Kidney (tissue), 14 donors: ENCODE measurements around the gene UBE4A. TPM values are rescaled to one million over a fixed set of nuclear protein-coding genes. Genes with fewer than 3 reads are reported as not detected.

Experiments used
- DNase-seq, 5 donors: peaks; one replicate each; pipeline ENCODE4 v3.0.0-alpha.2; 2013 to 2020
- FAIRE-seq: peaks from 2 replicates; lab custom pipeline; 2012; peaks lifted over from hg19 to GRCh38; lab: Jason Lieb, UNC
- H3K27ac ChIP-seq, 2 donors: one replicate each; pipeline ENCODE4 v1.7.0; 2013; ENCODE audit warnings: low read depth in 2 of 2, low read length in 2 of 2, inconsistent platforms in 1 of 2
- H3K27me3 ChIP-seq: one replicate; pipeline ENCODE4 v1.7.1; 2013; ENCODE audit warnings: low read length, inconsistent platforms; ENCODE audit not compliant: control insufficient read depth, insufficient read depth
- H3K36me3 ChIP-seq, 3 donors: one replicate each; pipeline versions ENCODE4 v1.7.0 to v1.7.1; 2013; ENCODE audit warnings: low read length in 3 of 3, control low read depth in 1 of 3, inconsistent platforms in 1 of 3; ENCODE audit not compliant: insufficient read depth in 3 of 3, control insufficient read depth in 2 of 3
- H3K4me1 ChIP-seq, 3 donors: one replicate each; pipeline versions ENCODE4 v1.7.0 to v1.7.1; 2013; ENCODE audit warnings: low read length in 3 of 3, inconsistent platforms in 1 of 3, low read depth in 1 of 3; ENCODE audit not compliant: control insufficient read depth in 2 of 3, insufficient read depth in 2 of 3
- H3K4me3 ChIP-seq, 3 donors: one replicate each; pipeline versions ENCODE4 v1.7.0 to v1.8.1; 2013; ENCODE audit warnings: low read length in 3 of 3, control low read depth in 1 of 3, inconsistent platforms in 1 of 3
- H3K9ac ChIP-seq, 3 donors: one replicate each; pipeline versions ENCODE4 v1.7.0 to v1.7.1; 2013; ENCODE audit warnings: low read length in 3 of 3, control low read depth in 1 of 3, inconsistent platforms in 1 of 3
- H3K9me3 ChIP-seq, 3 donors: one replicate each; pipeline versions ENCODE4 v1.7.0 to v1.7.1; 2013; ENCODE audit warnings: low read length in 3 of 3, control low read depth in 1 of 3, inconsistent platforms in 1 of 3; ENCODE audit not compliant: control insufficient read depth in 2 of 3, insufficient read depth in 1 of 3
- CTCF ChIP-seq: IDR thresholded peaks from 3 replicates; pipeline ENCODE4 v1.5.1; 2012; ENCODE audit warnings: mild to moderate bottlenecking, moderate library complexity, borderline replicate concordance; ENCODE audit not compliant: insufficient read depth; ENCODE audit errors: extremely low read depth
- intact Hi-C: fragments of 100-400 bp; cut with DNase I; formaldehyde crosslinking; loops from one replicate; pipeline ENCODE4 v1.11.1; 2022
- polyA plus RNA-seq: library from polyadenylated mRNA; stranded (reverse); fragments of 350-450 nt; fragmentation: Illumina TruSeq; extraction: RNeasy Lipid Tissue Mini Kit (QIAGEN cat#74804); gene quantifications from one replicate; pipeline ENCODE4 v1.2.3, GENCODE V29; 2014; ENCODE audit warnings: low read depth, low replicate concordance; ENCODE audit not compliant: insufficient read depth
- total RNA-seq: library from RNA; stranded (reverse); fragmentation: NEBNext Ultra II Directional; extraction: Animal tissue kit (Norgen Biotek cat#: 25700); gene quantifications from one replicate; pipeline ENCODE4 v1.2.1, GENCODE V29; 2021
- donor health status: control.
- donor health status: control.
- donor health status: control.
- donor health status: control.
- donor health status: control.
- donor health status: DM: yes; HTN: yes; CAD: no.
- donor health status: Normal renal cell carcinoma (clear cell type).

UBE4A gene
- total and polyA plus RNA-seq, 2 donors from 2014 or later = 11.2 to 39.2 TPM

- H3K4me3 ChIP-seq = no peak within 1 kb of the TSS
- no peak for FAIRE-seq
- intact Hi-C loops = no loop called here
- H3K27me3 ChIP-seq = no peaks in the 10 kb centered on the region
- H3K9me3 ChIP-seq = no peaks in the 10 kb centered on the region
- peak in 1 of 5 donors; percentile 65 for DNase-seq
- TF ChIP-seq CTCF = no peak
- H3K27ac ChIP-seq = no peak within 1 kb of the TSS
- H3K4me1 ChIP-seq = no peaks in the 10 kb centered on the region
- H3K36me3 ChIP-seq = no peaks in the 10 kb centered on the region
- no peak within 1 kb of the TSS for H3K9ac ChIP-seq
These were observed 15.4 kb upstream of the UBE4A start, which contains the start of gene CD3G for GRCh38 chr11:118343981-118344515. Gene CD3G (plus strand): TSS chr11:118344344. CDS start chr11:118344424, 80 bp downstream.

DNA sequence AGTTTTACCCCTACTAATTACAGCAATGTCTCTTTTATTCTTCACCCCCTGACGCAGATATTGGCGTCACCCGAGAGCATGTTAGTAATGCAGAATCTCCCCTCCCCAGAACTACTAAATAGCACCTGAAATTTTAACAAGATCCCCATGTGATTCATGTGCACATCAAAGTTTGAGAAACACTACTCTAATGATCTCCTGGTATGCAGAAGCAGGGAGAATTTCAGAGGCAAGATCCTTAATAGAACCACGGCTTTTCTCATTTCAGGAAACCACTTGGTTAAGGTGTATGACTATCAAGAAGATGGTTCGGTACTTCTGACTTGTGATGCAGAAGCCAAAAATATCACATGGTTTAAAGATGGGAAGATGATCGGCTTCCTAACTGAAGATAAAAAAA, 9.9 kb upstream of the UBE4A start:
- no peaks in the 10 kb centered on the region for H3K9me3 ChIP-seq
- intact Hi-C loops = no loop called here
- TF ChIP-seq CTCF = no peak
- no peak overlapping the region for H3K27ac ChIP-seq
- no peaks in the 10 kb centered on the region for H3K4me1 ChIP-seq
- H3K4me3 ChIP-seq = no peak overlapping the region
- no peaks in the 10 kb centered on the region for H3K36me3 ChIP-seq
- H3K27me3 ChIP-seq = no peaks in the 10 kb centered on the region
- FAIRE-seq = no peak
- no peak overlapping the region for H3K9ac ChIP-seq
- no peak for DNase-seq

DNA sequence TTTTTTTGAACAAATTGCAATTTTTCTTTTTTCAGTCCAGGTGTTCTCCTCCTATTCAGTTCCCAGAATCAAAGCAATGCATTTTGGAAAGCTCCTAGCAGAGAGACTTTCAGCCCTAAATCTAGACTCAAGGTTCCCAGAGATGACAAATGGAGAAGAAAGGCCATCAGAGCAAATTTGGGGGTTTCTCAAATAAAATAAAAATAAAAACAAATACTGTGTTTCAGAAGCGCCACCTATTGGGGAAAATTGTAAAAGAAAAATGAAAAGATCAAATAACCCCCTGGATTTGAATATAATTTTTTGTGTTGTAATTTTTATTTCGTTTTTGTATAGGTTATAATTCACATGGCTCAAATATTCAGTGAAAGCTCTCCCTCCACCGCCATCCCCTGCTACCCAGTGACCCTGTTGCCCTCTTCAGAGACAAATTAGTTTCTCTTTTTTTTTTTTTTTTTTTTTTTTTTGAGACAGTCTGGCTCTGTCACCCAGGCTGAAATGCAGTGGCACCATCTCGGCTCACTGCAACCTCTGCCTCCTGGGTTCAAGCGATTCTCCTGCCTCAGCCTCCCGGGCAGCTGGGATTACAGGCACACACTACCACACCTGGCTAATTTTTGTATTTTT, 6.2 kb upstream of the UBE4A start:
- intact Hi-C loops = no loop called here
- Histone ChIP-seq H3K9ac (no peak overlapping the region), H3K4me1 (no peaks in the 10 kb centered on the region)

More for the DNA sequence above, 6.2 kb upstream of the UBE4A start:
- TF ChIP-seq CTCF = peak; percentile 9
- H3K9me3 ChIP-seq = no peaks in the 10 kb centered on the region
- FAIRE-seq (no peak), DNase-seq (peak in 2 of 5 donors; percentile 28 to 37)
- H3K36me3 ChIP-seq = no peaks in the 10 kb centered on the region
- H3K27me3 ChIP-seq = no peaks in the 10 kb centered on the region
- H3K4me3 ChIP-seq = no peak overlapping the region
- no peak overlapping the region for H3K27ac ChIP-seq
